Caco-2 (cell line): ENCODE measurements around the gene PARVB. TPM values are rescaled to one million over a fixed set of nuclear protein-coding genes. Genes with fewer than 3 reads are reported as not detected.

Experiments
- BruUV-seq: library from RNA; stranded (reverse); fragments of 400-500 nt; replicated peaks from 2 replicates; lab custom pipeline; 2021; lab: Mats Ljungman, UMichigan
- CTCF ChIA-PET: fragments of 300-600 bp; sonication (Branson Sonifier 250); formaldehyde crosslinking; loops from one replicate; lab custom pipeline; 2022; ENCODE audit warnings: antibody characterized with exemption; lab: Charles Lee
- POLR2A ChIA-PET: fragments of 300-600 bp; sonication (Branson Sonifier 250); formaldehyde crosslinking; loops from one replicate; lab custom pipeline; 2022; ENCODE audit warnings: antibody characterized with exemption; lab: Charles Lee
- DNase-seq, 2 experiments: peaks; one replicate each; pipeline versions ENCODE4 v3.0.0 to v3.0.0-alpha.2; 2020 to 2022
- H3K27me3 ChIP-seq: replicated peaks from 2 replicates; pipeline ENCODE4 v1.6.0; 2011; ENCODE audit warnings: low read length; ENCODE audit not compliant: control insufficient read depth, insufficient read depth
- H3K36me3 ChIP-seq: 2 replicates; pipeline ENCODE4 v1.5.1; 2011; ENCODE audit warnings: low read length; ENCODE audit not compliant: control insufficient read depth, insufficient read depth
- H3K4me1 ChIP-seq: fragments of 250-450 bp; sonication (Bioruptor Pico); 2 replicates; pipeline ENCODE4 v1.5.1; 2020; ENCODE audit warnings: mild to moderate bottlenecking
- H3K4me3 ChIP-seq: 2 replicates; pipeline ENCODE4 v1.5.1; 2011; ENCODE audit warnings: low read depth, mild to moderate bottlenecking, control low read depth, low read length
- H3K9me3 ChIP-seq: fragments of 250-450 bp; sonication (Bioruptor Pico); 2 replicates; pipeline ENCODE4 v1.5.1; 2020; ENCODE audit warnings: mild to moderate bottlenecking, moderate library complexity
- H3K27ac Mint-ChIP-seq: one replicate; pipeline ENCODE4 v1.8.0; 2022; ENCODE audit warnings: mixed read lengths; ENCODE audit not compliant: unreplicated experiment
- H3K27me3 Mint-ChIP-seq: one replicate; pipeline ENCODE4 v1.8.0; 2022; ENCODE audit warnings: mixed read lengths; ENCODE audit not compliant: insufficient read depth, unreplicated experiment
- H3K36me3 Mint-ChIP-seq: one replicate; pipeline ENCODE4 v1.8.0; 2022; ENCODE audit warnings: mild to moderate bottlenecking, mixed read lengths; ENCODE audit not compliant: insufficient read depth, unreplicated experiment
- H3K4me1 Mint-ChIP-seq: one replicate; pipeline ENCODE4 v1.8.0; 2022; ENCODE audit warnings: low read depth, mixed read lengths; ENCODE audit not compliant: unreplicated experiment
- H3K4me3 Mint-ChIP-seq: one replicate; pipeline ENCODE4 v1.8.0; 2022; ENCODE audit warnings: mild to moderate bottlenecking, moderate library complexity, mixed read lengths; ENCODE audit not compliant: unreplicated experiment
- H3K9me3 Mint-ChIP-seq: one replicate; pipeline ENCODE4 v1.8.0; 2022; ENCODE audit warnings: mixed read lengths; ENCODE audit not compliant: unreplicated experiment
- CTCF ChIP-seq, 2 experiments: fragments of 200-600 bp in 1 of 2; IDR thresholded peaks; 1 replicate in 1 of 2; 2 replicates in 1 of 2; pipeline versions ENCODE4 v1.5.1 to v1.8.0; 2011 to 2022; ENCODE audit warnings: antibody characterized with exemption in 1 of 2, control low read depth in 1 of 2, inconsistent platforms in 1 of 2, low read depth in 1 of 2, low read length in 1 of 2, mild to moderate bottlenecking in 1 of 2, moderate library complexity in 1 of 2; ENCODE audit not compliant: insufficient read depth in 1 of 2, severe bottlenecking in 1 of 2, unreplicated experiment in 1 of 2
- intact Hi-C: fragments of 100-400 bp; cut with micrococcal nuclease; formaldehyde crosslinking; loops from one replicate; pipeline ENCODE4 v1.10.0; 2022; ENCODE audit not compliant: unreplicated experiment
- total RNA-seq: library from RNA; stranded (reverse); gene quantifications from 2 replicates; pipeline ENCODE4 v1.2.3, GENCODE V29; 2022

Gene PARVB
- total RNA-seq, 1 experiment from 2014 or later: 28.8 TPM

DNA sequence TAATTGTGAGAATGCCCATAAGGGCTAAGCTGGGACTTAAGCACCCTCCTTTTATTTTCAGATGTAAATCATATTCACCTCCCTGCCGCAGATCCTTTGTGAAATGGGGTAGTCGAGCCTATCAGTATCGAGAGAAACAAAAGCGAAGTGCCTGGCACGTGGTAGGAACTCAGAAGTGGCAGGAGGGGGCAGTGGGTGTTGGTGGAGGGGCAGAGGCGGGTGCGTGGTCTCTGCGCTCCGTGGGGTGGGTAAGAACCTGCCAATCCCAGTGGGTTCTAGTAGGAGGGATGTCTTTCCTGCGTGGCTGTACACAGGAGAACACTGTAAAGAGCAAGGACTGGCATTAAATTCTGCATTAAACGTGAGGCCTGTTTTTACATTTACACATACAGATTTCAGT, 21.8 kb upstream of the PARVB start:
- CTCF ChIA-PET: no interaction called here
- Histone ChIP-seq H3K27me3 (no peaks in the 10 kb centered on the region), H3K9me3 (peaks cover 3% of the 10 kb centered on the region; the same call in 1 of the 2 replicates), H3K4me3 (no peak overlapping the region), H3K36me3 (no peaks in the 10 kb centered on the region), H3K4me1 (no peaks in the 10 kb centered on the region)
- Mint-ChIP-seq H3K27ac (no peak overlapping the region), H3K4me3 (no peak overlapping the region), H3K4me1 (no peaks in the 10 kb centered on the region), H3K36me3 (peaks cover 13% of the 10 kb centered on the region), H3K27me3 (no peaks in the 10 kb centered on the region), H3K9me3 (no peaks in the 10 kb centered on the region)
- POLR2A ChIA-PET: no interaction called here
- no peak for DNase-seq
- intact Hi-C loops: no loop called here
- no TSS peak for BruUV-seq
- TF ChIP-seq CTCF (IDR thresholded peaks at IDR 0.05; ENCODE audit: insufficient read depth in 1 of 2, low read depth in 1 of 2, low read length in 1 of 2, severe bottlenecking in 1 of 2, unreplicated experiment in 1 of 2): no peak

DNA sequence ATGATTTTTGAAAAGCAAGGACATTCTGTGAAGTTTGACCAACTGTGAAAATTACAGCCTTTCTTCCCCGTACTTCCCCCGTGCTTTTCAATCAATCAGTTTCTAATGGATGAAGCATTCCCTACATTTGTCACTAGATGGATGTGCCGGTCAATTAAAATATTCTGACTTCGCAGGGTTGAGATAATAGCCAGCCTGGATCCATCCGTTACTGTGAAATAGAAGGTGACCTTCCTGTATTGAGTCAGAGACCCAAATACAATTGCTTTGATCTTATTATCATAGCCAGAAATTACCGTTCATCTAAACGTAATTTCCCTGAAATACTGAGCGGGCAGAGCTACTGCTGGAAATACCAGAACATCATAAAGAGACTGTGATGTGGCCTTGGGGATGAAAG, 21.1 kb upstream of the PARVB start:
- TF ChIP-seq CTCF (IDR thresholded peaks at IDR 0.05; ENCODE audit: insufficient read depth in 1 of 2, low read depth in 1 of 2, low read length in 1 of 2, severe bottlenecking in 1 of 2, unreplicated experiment in 1 of 2): no peak
- Mint-ChIP-seq H3K36me3 (peaks cover 7% of the 10 kb centered on the region), H3K4me1 (no peaks in the 10 kb centered on the region), H3K27ac (no peak overlapping the region), H3K4me3 (no peak overlapping the region), H3K27me3 (no peaks in the 10 kb centered on the region), H3K9me3 (no peaks in the 10 kb centered on the region)
- Histone ChIP-seq H3K27me3 (no peaks in the 10 kb centered on the region), H3K4me1 (no peaks in the 10 kb centered on the region), H3K9me3 (peaks cover 3% of the 10 kb centered on the region; the same call in 1 of the 2 replicates), H3K36me3 (no peaks in the 10 kb centered on the region), H3K4me3 (no peak overlapping the region)
- POLR2A ChIA-PET: no interaction called here
- CTCF ChIA-PET: no interaction called here
- no peak for DNase-seq
- BruUV-seq: no TSS peak
- intact Hi-C loops: no loop called here

DNA sequence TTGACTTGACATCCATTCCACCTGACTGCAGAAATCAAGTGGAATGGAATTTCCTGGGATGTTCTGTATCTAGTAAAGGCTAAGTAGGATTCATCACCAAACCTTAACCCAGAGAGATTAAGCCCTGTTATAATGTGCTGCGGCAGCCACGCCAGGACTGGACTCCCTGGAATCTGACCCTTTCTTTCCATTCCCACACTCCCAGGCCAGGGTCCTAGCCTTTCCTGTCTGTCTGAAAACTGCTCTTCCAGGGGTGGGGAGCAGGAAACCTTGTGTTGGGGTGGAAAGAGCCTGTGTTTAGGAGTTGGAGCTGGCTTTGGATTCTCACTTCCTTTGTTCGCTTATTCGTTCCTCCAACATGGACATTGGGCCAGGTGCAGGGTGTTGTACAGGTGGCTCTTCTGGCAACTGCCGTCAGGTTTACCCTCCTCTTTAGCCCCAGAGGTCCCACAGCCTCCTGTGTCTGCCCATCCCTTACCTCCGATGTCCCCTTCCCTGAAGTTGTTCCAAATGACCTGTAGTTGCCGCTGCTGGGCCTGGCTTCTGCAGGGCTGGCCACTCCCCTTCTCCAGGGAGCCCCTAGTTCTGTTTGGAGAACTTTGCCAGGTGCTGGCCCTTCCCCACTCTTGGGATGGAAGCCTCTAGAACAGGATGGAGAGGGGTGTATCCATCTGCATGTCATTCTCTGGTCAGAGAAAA, 20.5 kb upstream of the PARVB start:
- H3K4me3 ChIP-seq: no peak overlapping the region
- intact Hi-C loops: no loop called here
- Mint-ChIP-seq H3K4me3 (no peak overlapping the region), H3K4me1 (no peaks in the 10 kb centered on the region), H3K9me3 (no peaks in the 10 kb centered on the region), H3K27ac (no peak overlapping the region), H3K36me3 (peaks cover 4% of the 10 kb centered on the region), H3K27me3 (no peaks in the 10 kb centered on the region)
- no peaks in the 10 kb centered on the region for H3K4me1 ChIP-seq
- ChIA-PET POLR2A (no interaction called here), CTCF (no interaction called here)
- no peaks in the 10 kb centered on the region for H3K27me3 ChIP-seq
- H3K36me3 ChIP-seq: no peaks in the 10 kb centered on the region
- BruUV-seq: no TSS peak
- no peak for DNase-seq
- TF ChIP-seq CTCF (IDR thresholded peaks at IDR 0.05; ENCODE audit: insufficient read depth in 1 of 2, low read depth in 1 of 2, low read length in 1 of 2, severe bottlenecking in 1 of 2, unreplicated experiment in 1 of 2): no peak
- H3K9me3 ChIP-seq: peaks cover 3% of the 10 kb centered on the region; the same call in 1 of the 2 replicates
